VCaP (cell line): ENCODE data around the gene ATMIN.
A peak's percentile ranks its signal among the peaks of the same experiment; 100 is the strongest.

Source experiments
- H3K27ac ChIP-seq: fragments of 450-650 bp; 2 replicates; pipeline ENCODE4 v1.5.1; 2017
- CTCF ChIP-seq: fragments of 450-650 bp; conservative IDR thresholded peaks from 2 replicates; pipeline ENCODE4 v1.5.1; 2017; ENCODE audit warnings: mild to moderate bottlenecking, moderate library complexity

The ATMIN gene

GRCh38 chr16:81029930-81030604, 5.6 kb upstream of the ATMIN start:
- no peak overlapping the region for H3K27ac ChIP-seq
- TF ChIP-seq CTCF, result no peak

DNA sequence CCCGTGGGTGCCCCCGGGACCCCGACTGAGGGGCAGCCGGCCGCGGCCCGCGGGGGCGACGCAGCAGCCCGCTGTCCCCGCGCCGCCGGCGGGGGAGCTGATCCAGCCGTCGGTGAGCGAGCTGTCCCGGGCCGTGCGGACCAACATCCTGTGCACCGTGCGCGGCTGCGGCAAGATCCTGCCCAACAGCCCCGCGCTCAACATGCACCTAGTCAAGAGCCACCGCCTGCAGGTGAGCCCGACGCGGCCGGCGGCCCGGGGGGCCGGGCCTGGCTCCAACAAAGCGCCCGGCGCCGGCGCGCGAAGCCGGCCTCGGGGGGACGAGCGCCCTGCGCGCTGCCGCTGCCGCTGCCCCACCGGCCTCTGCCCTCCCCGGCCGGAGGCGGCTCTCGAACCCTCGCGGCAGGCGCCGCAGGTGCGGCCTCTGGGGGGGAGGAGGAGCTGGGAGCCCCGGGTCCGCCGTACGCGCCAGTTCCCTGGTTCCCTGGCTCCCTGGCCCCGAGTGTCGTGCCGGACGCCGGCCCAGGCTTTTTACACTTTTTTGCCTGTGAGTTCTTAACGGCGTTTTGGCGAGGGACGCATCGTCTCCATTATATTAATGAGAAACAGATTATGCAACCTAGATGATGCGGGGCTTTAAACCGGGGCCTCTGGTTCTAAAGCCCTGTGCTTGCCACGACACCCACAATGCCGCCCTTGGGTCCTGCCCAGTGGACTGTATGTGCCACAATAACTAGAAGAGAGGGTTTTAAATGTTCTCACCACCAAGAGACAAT, 521 bp downstream of the ATMIN start:
- peak overlapping the region; percentile 78 for H3K27ac ChIP-seq
- no peak for TF ChIP-seq CTCF

DNA sequence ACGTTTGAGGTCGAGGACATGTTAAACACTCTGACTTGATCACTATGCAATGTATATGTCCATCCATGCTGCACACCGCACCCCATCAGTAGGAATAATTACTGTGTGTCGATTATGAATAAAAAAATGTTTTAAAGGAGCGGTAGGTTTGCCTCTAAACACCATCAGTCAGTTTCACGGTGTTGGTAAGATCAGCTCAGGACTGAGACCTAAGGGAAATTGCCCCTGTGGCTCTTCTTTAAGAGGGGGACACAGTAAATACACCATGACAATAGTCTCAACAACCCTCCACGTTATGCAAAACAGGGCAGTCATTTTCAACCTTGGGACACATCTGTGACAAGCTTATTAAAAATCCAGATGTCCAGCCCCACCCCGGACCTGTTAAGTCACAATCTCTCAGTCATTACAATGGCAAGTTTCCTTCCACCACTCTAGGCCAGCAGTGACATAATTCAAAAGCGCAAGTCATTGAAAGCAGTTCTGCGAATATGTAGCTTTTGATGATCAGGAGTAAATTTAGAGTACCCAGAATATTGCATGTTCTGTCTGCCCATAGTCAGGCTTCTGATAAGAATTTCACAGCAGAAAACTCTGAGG, 1.2 kb downstream of the ATMIN start:
- no peak for TF ChIP-seq CTCF
- H3K27ac ChIP-seq, result peak overlapping the region; percentile 78

GRCh38 chr16:81040131-81040530, 4.5 kb downstream of the ATMIN start:
- H3K27ac ChIP-seq, result no peak overlapping the region

GRCh38 chr16:81040842-81041241, 5.2 kb downstream of the ATMIN start:
- no peak for TF ChIP-seq CTCF
- no peak overlapping the region for H3K27ac ChIP-seq

More at GRCh38 chr16:81040131-81040530, 4.5 kb downstream of the ATMIN start:
- TF ChIP-seq CTCF, result no peak

- TF ChIP-seq CTCF, result no peak
These were observed 6.1 kb downstream of the ATMIN start for GRCh38 chr16:81041696-81042095.

GRCh38 chr16:81042821-81043220, 7.2 kb downstream of the ATMIN start:
- H3K27ac ChIP-seq, result no peak overlapping the region
- TF ChIP-seq CTCF, result no peak

More at GRCh38 chr16:81041696-81042095, 6.1 kb downstream of the ATMIN start:
- H3K27ac ChIP-seq, result no peak overlapping the region
